Measurements from ENCODE around the gene UBASH3B.

Gene UBASH3B

GRCh38 chr11:122671400-122671891, 15.9 kb downstream of the UBASH3B start:
- in situ Hi-C loops (cut with HindIII; ENCODE audit: low sequenced_read_pairs), result no loop called here

GRCh38 chr11:122672892-122673291, 17.4 kb downstream of the UBASH3B start:
- in situ Hi-C loops (cut with HindIII; ENCODE audit: low sequenced_read_pairs), result no loop called here

GRCh38 chr11:122673701-122674100, 18.2 kb downstream of the UBASH3B start:
- in situ Hi-C loops (cut with HindIII; ENCODE audit: low sequenced_read_pairs), result no loop called here

GRCh38 chr11:122676638-122677037, 21.1 kb downstream of the UBASH3B start:
- in situ Hi-C loops (cut with HindIII; ENCODE audit: low sequenced_read_pairs), result no loop called here

GRCh38 chr11:122677256-122677655, 21.7 kb downstream of the UBASH3B start:
- in situ Hi-C loops (cut with HindIII; ENCODE audit: low sequenced_read_pairs), result no loop called here

GRCh38 chr11:122678406-122678805, 22.9 kb downstream of the UBASH3B start:
- in situ Hi-C loops (cut with HindIII; ENCODE audit: low sequenced_read_pairs), result no loop called here

- in situ Hi-C loops (cut with HindIII; ENCODE audit: low sequenced_read_pairs), result no loop called here
Observed at GRCh38 chr11:122679466-122679865, 23.9 kb downstream of the UBASH3B start.

DNA sequence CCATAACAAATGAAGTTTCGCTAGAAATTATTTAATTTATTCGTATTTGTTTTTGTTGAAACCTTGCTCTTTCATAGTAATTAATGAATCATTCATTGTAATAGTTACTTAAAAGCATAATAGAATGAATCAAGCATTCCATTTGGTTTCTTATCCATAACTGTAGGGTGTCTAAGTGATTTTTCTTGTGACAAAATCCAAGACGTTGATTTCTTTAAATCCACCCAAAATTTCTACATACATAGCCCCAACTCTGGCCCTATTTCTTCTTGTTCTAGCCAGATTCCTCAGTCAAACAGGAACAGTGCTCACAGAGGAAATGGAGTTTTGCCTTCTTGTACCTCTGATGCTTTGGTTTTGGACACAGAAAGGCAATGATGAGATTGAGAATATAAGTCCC, 25.5 kb downstream of the UBASH3B start:
- in situ Hi-C loops (cut with HindIII; ENCODE audit: low sequenced_read_pairs), result no loop called here

DNA sequence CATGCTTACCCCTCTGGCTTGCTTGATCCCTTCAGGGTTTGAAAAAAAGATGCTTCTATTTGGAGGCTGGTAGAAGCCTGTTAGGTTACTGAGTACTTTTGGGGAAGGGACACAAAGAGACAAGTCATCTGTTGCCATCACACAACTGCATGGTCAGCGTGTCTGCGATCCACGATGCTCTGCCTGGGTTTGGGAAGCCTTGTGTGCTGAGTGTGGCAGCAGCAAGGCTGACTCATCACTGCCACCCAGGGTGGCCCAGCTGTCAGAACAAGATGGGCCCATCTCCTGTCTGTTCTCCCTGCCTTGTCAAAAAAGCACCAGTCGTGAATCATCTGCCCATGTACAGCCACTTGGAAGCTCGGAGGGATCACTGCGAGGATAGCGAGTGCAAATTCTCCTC, 26.2 kb downstream of the UBASH3B start:
- in situ Hi-C loops (cut with HindIII; ENCODE audit: low sequenced_read_pairs), result no loop called here

DNA sequence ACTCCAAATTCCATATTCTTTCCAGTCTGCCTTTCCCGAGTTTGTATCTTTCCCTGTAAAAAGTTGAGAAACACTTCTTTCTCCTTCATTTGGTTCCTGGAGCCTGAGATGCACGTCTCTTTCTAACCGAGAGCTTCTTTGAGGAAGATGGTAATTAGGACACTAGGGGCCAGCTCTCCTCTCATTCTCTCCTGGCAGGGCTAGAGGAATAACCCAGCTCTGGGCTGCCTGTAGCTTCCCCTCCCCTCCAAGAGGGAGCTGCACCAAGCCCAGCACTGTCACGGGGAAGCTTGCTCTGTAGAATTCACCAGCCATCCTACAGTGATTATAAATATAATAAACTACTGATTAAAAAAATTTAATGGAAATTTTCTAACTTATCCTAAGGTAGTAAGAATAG, 26.9 kb downstream of the UBASH3B start:
- in situ Hi-C loops (cut with HindIII; ENCODE audit: low sequenced_read_pairs), result no loop called here

GRCh38 chr11:122685041-122685440, 29.5 kb downstream of the UBASH3B start:
- in situ Hi-C loops (cut with HindIII; ENCODE audit: low sequenced_read_pairs), result no loop called here

DNA sequence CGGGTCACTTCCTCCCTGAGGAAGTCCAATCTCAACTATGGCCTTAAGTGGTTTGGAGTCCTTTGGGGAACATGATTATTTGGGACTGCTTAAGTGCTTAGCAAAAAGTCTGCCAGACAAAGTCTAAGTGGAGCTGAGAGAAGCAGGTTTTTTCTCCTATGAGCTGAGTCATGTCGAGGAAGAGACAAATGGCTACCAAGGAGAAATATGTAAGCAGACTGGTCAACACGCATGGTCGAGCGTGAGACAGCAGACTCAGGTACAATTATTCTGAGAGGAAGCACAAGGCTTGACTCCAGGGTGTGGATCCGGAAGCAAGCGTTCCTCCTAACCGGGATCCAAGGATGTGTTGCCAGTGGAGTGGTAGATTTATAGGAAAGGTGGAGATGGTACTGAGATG, 30.6 kb downstream of the UBASH3B start:
- in situ Hi-C loops (cut with HindIII; ENCODE audit: low sequenced_read_pairs), result no loop called here

GRCh38 chr11:122690384-122690783, 34.9 kb downstream of the UBASH3B start:
- in situ Hi-C loops (cut with HindIII; ENCODE audit: low sequenced_read_pairs), result no loop called here

- in situ Hi-C loops (cut with HindIII; ENCODE audit: low sequenced_read_pairs), result no loop called here
Observed at GRCh38 chr11:122690801-122691548, 35.5 kb downstream of the UBASH3B start.

DNA sequence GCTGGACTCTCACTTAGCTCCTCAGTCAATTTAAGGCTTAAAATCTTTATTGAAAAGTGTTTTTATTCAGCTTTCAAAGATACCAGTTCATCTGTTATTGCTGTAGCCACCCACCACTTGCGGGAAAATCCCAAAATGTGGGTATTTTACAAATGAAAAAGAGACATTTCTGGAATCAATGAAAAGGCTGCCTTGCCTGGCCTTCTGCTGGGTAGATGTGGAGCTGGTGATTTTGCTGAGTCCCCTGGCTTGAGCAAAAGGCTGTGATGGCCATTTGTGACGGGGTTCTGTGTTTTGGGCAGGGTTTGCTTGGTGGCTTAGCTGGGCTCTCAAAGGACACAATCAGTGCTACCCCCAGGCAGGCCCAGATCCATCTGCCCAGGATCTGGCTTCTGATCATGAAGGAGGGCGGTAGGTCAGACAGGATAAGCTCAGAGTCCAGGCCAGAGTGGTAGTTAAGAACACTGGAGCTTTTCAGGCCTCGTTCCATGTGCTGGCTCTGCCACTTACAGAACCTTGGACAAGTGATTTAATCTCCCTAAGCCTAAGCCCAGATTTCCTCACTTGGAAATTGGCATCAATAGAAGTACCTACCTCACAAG, 36.1 kb downstream of the UBASH3B start:
- in situ Hi-C loops (cut with HindIII; ENCODE audit: low sequenced_read_pairs), result no loop called here

- in situ Hi-C loops (cut with HindIII; ENCODE audit: low sequenced_read_pairs), result no loop called here
Observed at GRCh38 chr11:122692444-122692843, 36.9 kb downstream of the UBASH3B start.

- in situ Hi-C loops (cut with HindIII; ENCODE audit: low sequenced_read_pairs), result no loop called here
Observed at GRCh38 chr11:122695076-122695615, 39.6 kb downstream of the UBASH3B start.

DNA sequence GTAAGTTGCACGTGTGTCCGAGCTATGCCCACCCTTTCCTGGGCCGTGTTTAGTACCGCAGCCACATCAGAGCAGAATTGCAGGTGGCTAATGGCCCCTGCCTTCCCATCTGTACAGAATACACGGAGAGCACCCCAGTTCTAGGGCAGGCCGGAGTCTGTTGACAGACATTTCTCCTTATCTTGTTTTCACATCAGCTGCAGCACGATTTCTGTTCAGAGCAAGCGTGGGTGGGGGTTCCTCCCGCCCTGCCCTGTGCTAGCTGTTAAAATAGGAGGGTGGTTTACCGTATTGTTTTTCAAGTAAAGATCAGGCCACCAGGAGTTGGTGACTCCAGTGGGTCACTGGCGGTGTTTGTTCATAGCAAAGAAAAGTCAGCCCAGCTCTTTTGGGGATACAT, 41.1 kb downstream of the UBASH3B start:
- in situ Hi-C loops (cut with HindIII; ENCODE audit: low sequenced_read_pairs), result no loop called here

GRCh38 chr11:122697636-122698167, 42.2 kb downstream of the UBASH3B start:
- in situ Hi-C loops (cut with HindIII; ENCODE audit: low sequenced_read_pairs), result no loop called here

DNA sequence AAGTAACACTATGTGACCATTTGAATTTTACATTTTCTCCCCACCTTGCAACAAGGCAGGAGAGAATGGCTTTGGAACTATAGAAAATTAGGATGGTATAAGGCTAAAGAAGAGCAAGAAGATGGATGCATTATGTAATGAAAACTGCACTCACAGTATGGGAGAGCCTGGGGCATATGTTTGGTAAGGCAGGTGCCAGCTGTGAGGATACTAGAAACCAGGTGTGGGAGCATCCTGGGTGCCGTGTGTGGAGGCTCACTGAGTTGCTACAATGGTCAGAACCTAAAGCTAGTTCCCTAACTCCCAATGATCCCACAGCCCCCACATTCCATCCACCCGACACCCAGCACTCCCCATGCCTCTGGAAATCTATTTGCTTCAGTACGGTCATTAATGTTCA, 42.9 kb downstream of the UBASH3B start:
- in situ Hi-C loops (cut with HindIII; ENCODE audit: low sequenced_read_pairs), result no loop called here

- in situ Hi-C loops (cut with HindIII; ENCODE audit: low sequenced_read_pairs), result no loop called here
Observed at GRCh38 chr11:122700666-122701065, 45.1 kb downstream of the UBASH3B start.

GRCh38 chr11:122701143-122701542, 45.6 kb downstream of the UBASH3B start:
- in situ Hi-C loops (cut with HindIII; ENCODE audit: low sequenced_read_pairs), result no loop called here

Data from DLD1 (cell line).